ENCODE data around the gene ISL2.

DNA sequence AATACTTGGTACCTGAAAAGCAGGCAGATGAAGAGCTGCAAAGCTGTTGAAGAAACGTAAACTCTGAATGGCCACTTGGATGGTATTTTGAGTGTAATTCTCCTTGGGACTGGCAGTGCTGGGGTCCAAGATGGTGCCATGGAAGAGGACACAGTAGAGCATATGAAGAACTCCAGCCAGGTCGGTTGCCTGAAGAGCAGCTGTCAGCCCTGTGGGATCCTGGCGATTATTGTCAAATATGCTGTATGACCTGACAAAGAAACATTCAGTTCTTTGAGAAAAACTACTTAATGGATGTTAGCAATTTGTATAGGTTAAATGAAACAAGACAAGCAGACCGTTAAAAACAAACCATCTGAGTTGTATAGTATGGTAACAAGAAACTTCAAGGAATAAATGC, 44.8 kb downstream of the ISL2 start:
- TF ChIP-seq POLR2A (IDR thresholded peaks at IDR 0.05) (no peak), POLR2AphosphoS5 (IDR thresholded peaks at IDR 0.05) (no peak)

All from prostate gland (tissue), 1 donor.